K562 (cell line): Measurements from ENCODE around the gene SCYL1. TPM values are rescaled to one million over a fixed set of nuclear protein-coding genes. Genes with fewer than 3 reads are reported as not detected.
A peak's percentile ranks its signal among the peaks of the same experiment; 100 is the strongest.

Experiments used
- ARNT ChIP-seq, 2 experiments: fragments of 450-650 bp; IDR thresholded peaks; 2 replicates each; pipeline ENCODE4 v1.6.1; 2016; ENCODE audit warnings: mild to moderate bottlenecking in 1 of 2
- CREB1 ChIP-seq, 2 experiments: sonication (generic) in 1 of 2; formaldehyde crosslinking in 1 of 2; IDR thresholded peaks; 2 replicates each; pipeline versions ENCODE4 v1.6.1 to v1.8.0; 2012 to 2022; ENCODE audit warnings: inconsistent platforms in 1 of 2, mild to moderate bottlenecking in 1 of 2, missing genetic modification reagents in 1 of 2, moderate library complexity in 1 of 2
- CREM ChIP-seq: IDR thresholded peaks from 2 replicates; pipeline ENCODE4 v1.6.1; 2014; ENCODE audit warnings: antibody characterized with exemption, low read depth
- ESRRA ChIP-seq: fragments of 450-650 bp; IDR thresholded peaks from 2 replicates; pipeline ENCODE4 v1.6.1; 2014; ENCODE audit warnings: low read depth, mild to moderate bottlenecking, moderate library complexity, borderline replicate concordance
- HDAC6 ChIP-seq: IDR thresholded peaks from 2 replicates; pipeline ENCODE4 v1.6.1; 2012; ENCODE audit warnings: low read depth, mild to moderate bottlenecking, control low read depth, inconsistent platforms, low read length, moderate library complexity
- HDGF ChIP-seq: fragments of 450-650 bp; IDR thresholded peaks from 2 replicates; pipeline ENCODE4 v1.6.1; 2016
- KAT7 ChIP-seq: sonication (generic); formaldehyde crosslinking; IDR thresholded peaks from 2 replicates; pipeline ENCODE4 v1.8.0; 2022; ENCODE audit warnings: missing genetic modification reagents, mild to moderate bottlenecking, borderline replicate concordance
- MIER1 ChIP-seq: fragments of 450-650 bp; IDR thresholded peaks from 2 replicates; pipeline ENCODE4 v1.6.1; 2016; ENCODE audit warnings: antibody characterized with exemption, mild to moderate bottlenecking, low read depth
- MLLT1 ChIP-seq, 2 experiments: fragments of 450-650 bp; IDR thresholded peaks; 2 replicates each; pipeline ENCODE4 v1.6.1; 2016
- NR2C1 ChIP-seq, 2 experiments: fragments of 450-650 bp; IDR thresholded peaks; 2 replicates each; pipeline ENCODE4 v1.6.1; 2017; ENCODE audit warnings: mild to moderate bottlenecking in 2 of 2, antibody characterized with exemption in 1 of 2, inconsistent platforms in 1 of 2, missing compliant biosample characterization in 1 of 2, missing genetic modification characterization in 1 of 2
- NR2C2 ChIP-seq, 2 experiments: fragments of 200-800 bp in 1 of 2; sonication (Bioruptor generic) in 1 of 2; sonication (generic) in 1 of 2; formaldehyde crosslinking in 1 of 2; IDR thresholded peaks; 2 replicates each; pipeline versions ENCODE4 v1.6.1 to v1.8.0; 2016 to 2022; ENCODE audit warnings: mild to moderate bottlenecking in 1 of 2, missing compliant biosample characterization in 1 of 2, missing genetic modification characterization in 1 of 2, missing genetic modification reagents in 1 of 2
- TFE3 ChIP-seq: fragments of 450-650 bp; formaldehyde crosslinking; IDR thresholded peaks from 2 replicates; pipeline ENCODE4 v1.4.0; 2020; ENCODE audit warnings: mild to moderate bottlenecking, mixed read lengths
- THAP12 ChIP-seq: fragments of 250-450 bp; sonication (Bioruptor Pico); IDR thresholded peaks from 2 replicates; pipeline ENCODE4 v1.9.0; 2021; ENCODE audit warnings: mild to moderate bottlenecking, inconsistent platforms
- TOE1 ChIP-seq, 2 experiments: fragments of 450-650 bp in 1 of 2; sonication (generic) in 1 of 2; formaldehyde crosslinking in 1 of 2; IDR thresholded peaks; 2 replicates each; pipeline versions ENCODE4 v1.7.1 to v1.8.0; 2016 to 2022; ENCODE audit warnings: borderline replicate concordance in 2 of 2, mild to moderate bottlenecking in 2 of 2, antibody characterized with exemption in 1 of 2, inconsistent platforms in 1 of 2, low read depth in 1 of 2, missing genetic modification reagents in 1 of 2, moderate library complexity in 1 of 2
- ZNF512 ChIP-seq: IDR thresholded peaks from 2 replicates; pipeline ENCODE4 v1.6.1; 2016; ENCODE audit warnings: missing genetic modification characterization, missing compliant biosample characterization
- polyA plus RNA-seq, 8 experiments: library from polyadenylated mRNA; depleted of rRNA in 4 of 8; stranded (reverse) in 5 of 8; unstranded in 3 of 8; fragments of >200 nt; fragmentation: Nextera tagmentation in 2 of 8; fragmentation: Illumina TruSeq in 1 of 8; extraction: Ambion mirVana in 2 of 8; extraction: Trizol in 1 of 8; gene quantifications; 2 replicates each; pipeline versions ENCODE4 v1.2.1 to v1.2.3, GENCODE V29; 2011 to 2014; ENCODE audit warnings: inconsistent platforms in 1 of 8, missing spikeins in 1 of 8
- total RNA-seq, 7 experiments: library from RNA; depleted of rRNA in 6 of 7; stranded (reverse); fragments of >200 nt in 6 of 7; fragmentation: Illumina TruSeq in 2 of 7; extraction: Trizol in 2 of 7; gene quantifications; 2 replicates each; pipeline versions ENCODE4 v1.2.1 to v1.2.3, GENCODE V29; 2011 to 2021; ENCODE audit warnings: low replicate concordance in 1 of 7

The SCYL1 gene
- total and polyA plus RNA-seq, 9 of the 15 experiments (the other 6 are each of a cell fraction or from before 2014, with no cell fraction given), result 1.9 to 145 (median 57.6) TPM

GRCh38 chr11:65551572-65552387, 26.9 kb downstream of the SCYL1 start (continued):
- 0 out of 2 replicates have a peak, but pooled peaks have one; percentile 28 for TF ChIP-seq THAP12 (CRISPR knock-in tag)
- peak; percentile 97 for TF ChIP-seq NR2C1 (IDR thresholded peaks at IDR 0.05)
- TF ChIP-seq NR2C1 (tag; IDR thresholded peaks at IDR 0.05), result peak; percentile 98
- no peak for TF ChIP-seq ZNF512 (tag)
- TF ChIP-seq TOE1 (IDR thresholded peaks at IDR 0.05; ENCODE audit: borderline replicate concordance), result peak; percentile 92
- no peak for TF ChIP-seq TOE1 (CRISPR knock-in tag; IDR thresholded peaks at IDR 0.05; ENCODE audit: borderline replicate concordance, low read depth)
- peak; percentile 92 for TF ChIP-seq ESRRA
- TF ChIP-seq KAT7 (CRISPR knock-in tag), result no peak
- 0 out of 2 replicates have a peak, but pooled peaks have one; percentile 49 for TF ChIP-seq MIER1
- 0 out of 4 replicates have a peak, but pooled peaks of 1 of the 2 experiments have one; percentile 19 for TF ChIP-seq ARNT (IDR thresholded peaks at IDR 0.05)
- peak; percentile 64; the same call in 1 of the 2 replicates for TF ChIP-seq CREM
- TF ChIP-seq MLLT1 (IDR thresholded peaks at IDR 0.05), result peak; percentile 38 to 52; a peak in 1 of 4 replicates
- peak; percentile 92 for TF ChIP-seq NR2C2 (CRISPR knock-in tag; IDR thresholded peaks at IDR 0.05)
- TF ChIP-seq NR2C2 (tag; IDR thresholded peaks at IDR 0.05), result peak; percentile 97
- TF ChIP-seq TFE3 (CRISPR knock-in tag), result peak; percentile 89
- TF ChIP-seq HDAC6, result 0 out of 2 replicates have a peak, but pooled peaks have one; percentile 58
- TF ChIP-seq CREB1 (IDR thresholded peaks at IDR 0.05), result 0 out of 2 replicates have a peak, but pooled peaks have one; percentile 1
- TF ChIP-seq CREB1 (CRISPR knock-in tag; IDR thresholded peaks at IDR 0.05), result no peak
- TF ChIP-seq HDGF, result 0 out of 2 replicates have a peak, but pooled peaks have one; percentile 19
